ENCODE data around the gene EGR4.

EGR4 gene

GRCh38 chr2:73300926-73301325 lies 7.6 kb upstream of the EGR4 start:
- Histone ChIP-seq H3K27ac (no peak overlapping the region), H3K27me3 (replicated peaks) (peaks cover 4% of the 10 kb centered on the region), H3K4me3 (ENCODE audit: low read depth, low read length) (no peak overlapping the region), H3K36me3 (replicated peaks) (no peaks in the 10 kb centered on the region)
- TF ChIP-seq, protein P1, sequence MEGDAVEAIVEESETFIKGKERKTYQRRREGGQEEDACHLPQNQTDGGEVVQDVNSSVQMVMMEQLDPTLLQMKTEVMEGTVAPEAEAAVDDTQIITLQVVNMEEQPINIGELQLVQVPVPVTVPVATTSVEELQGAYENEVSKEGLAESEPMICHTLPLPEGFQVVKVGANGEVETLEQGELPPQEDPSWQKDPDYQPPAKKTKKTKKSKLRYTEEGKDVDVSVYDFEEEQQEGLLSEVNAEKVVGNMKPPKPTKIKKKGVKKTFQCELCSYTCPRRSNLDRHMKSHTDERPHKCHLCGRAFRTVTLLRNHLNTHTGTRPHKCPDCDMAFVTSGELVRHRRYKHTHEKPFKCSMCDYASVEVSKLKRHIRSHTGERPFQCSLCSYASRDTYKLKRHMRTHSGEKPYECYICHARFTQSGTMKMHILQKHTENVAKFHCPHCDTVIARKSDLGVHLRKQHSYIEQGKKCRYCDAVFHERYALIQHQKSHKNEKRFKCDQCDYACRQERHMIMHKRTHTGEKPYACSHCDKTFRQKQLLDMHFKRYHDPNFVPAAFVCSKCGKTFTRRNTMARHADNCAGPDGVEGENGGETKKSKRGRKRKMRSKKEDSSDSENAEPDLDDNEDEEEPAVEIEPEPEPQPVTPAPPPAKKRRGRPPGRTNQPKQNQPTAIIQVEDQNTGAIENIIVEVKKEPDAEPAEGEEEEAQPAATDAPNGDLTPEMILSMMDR (IDR thresholded peaks at IDR 0.05; ENCODE audit: low read depth, low read length, missing control alignments) = no peak
- no peak for DNase-seq
- in situ Hi-C loops (cut with HindIII; ENCODE audit: low pct_ligation_motif_present, low sequenced_read_pairs) = no loop called here

DNA sequence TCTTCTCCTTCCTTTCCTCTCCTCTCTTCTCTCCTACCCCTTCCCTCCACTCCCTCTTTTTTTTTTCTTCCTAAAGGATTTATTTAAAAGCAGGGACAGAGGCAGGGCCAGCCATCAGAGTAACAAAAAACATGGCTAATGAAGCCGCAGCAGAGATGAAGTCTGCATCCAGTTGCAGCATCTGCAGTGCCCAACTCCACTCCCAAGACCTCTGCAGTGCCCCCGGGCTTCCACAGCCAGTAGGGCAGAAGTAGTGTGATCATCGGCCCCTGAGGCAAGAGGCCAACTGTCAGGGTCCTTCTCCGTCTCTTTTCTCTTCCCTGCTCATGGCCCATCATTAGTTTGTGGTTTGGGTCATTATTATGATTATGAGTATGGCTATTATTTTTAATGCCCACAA lies 4.2 kb upstream of the EGR4 start:
- in situ Hi-C loops (cut with HindIII; ENCODE audit: low pct_ligation_motif_present, low sequenced_read_pairs) = no loop called here
- no peak overlapping the region for H3K27ac ChIP-seq
- no peaks in the 10 kb centered on the region for H3K36me3 ChIP-seq (replicated peaks)
- H3K27me3 ChIP-seq (replicated peaks) = peaks cover 33% of the 10 kb centered on the region
- H3K4me3 ChIP-seq (ENCODE audit: low read depth, low read length) = no peak overlapping the region
- TF ChIP-seq, protein P1 (IDR thresholded peaks at IDR 0.05; ENCODE audit: low read depth, low read length, missing control alignments) = no peak
- DNase-seq = no peak

DNA sequence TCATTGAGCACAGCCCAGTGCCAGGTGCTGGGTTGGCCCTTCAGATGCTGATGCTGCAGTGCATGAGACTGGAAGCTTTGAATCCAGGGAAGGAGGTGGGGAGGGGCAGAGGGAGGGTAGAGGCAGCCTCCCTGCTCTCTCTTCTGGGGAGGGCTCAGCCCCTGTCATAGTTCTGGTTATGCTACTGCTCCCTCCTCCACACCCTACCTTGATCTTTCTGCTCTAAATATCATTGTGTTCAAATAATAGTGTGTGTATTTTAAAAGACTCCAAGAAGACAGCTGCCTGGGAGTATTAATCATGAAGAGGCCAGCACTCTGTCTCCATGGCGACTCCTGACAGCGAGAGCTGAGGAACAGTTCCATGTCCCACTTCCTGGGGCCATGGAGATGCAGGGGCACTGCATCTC lies 3.8 kb upstream of the EGR4 start:
- TF ChIP-seq, protein P1 (IDR thresholded peaks at IDR 0.05; ENCODE audit: low read depth, low read length, missing control alignments) = no peak
- peaks cover 37% of the 10 kb centered on the region for H3K27me3 ChIP-seq (replicated peaks)
- H3K27ac ChIP-seq = no peak overlapping the region
- no peak overlapping the region for H3K4me3 ChIP-seq (ENCODE audit: low read depth, low read length)
- in situ Hi-C loops (cut with HindIII; ENCODE audit: low pct_ligation_motif_present, low sequenced_read_pairs) = no loop called here
- DNase-seq = peak; percentile 36
- no peaks in the 10 kb centered on the region for H3K36me3 ChIP-seq (replicated peaks)

DNA sequence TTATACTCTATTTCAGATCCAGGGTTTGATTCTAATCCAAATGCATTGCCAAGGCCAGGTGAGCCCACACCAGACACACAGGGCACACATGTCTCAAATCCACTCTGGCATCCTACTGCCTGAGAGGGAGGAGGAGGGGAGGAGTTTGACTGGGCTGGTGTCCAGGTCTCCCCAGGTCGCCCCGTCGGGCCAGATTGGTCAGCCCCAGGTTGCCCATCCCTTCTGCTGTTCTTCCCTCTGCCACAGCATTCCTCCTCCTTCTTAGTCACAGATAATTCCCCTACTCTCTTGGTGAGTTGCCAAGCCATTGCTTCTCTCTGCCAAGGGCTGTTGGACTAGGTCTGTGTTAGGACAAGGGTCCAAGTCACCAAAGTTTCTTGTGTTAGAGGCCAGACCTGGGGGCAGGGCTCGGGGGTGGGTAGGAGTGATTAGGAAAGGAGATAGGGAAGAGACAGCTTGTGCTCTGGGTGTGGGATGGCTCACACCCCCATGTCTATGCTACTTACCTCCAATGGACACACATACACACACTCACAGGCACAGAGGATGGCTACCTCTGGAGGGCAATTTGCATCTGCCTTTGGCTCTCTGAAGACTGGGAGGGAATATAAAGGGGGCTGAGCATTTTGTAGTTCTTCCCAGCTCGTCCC lies 2.5 kb upstream of the EGR4 start:
- H3K4me3 ChIP-seq (ENCODE audit: low read depth, low read length) = no peak overlapping the region
- H3K27me3 ChIP-seq (replicated peaks) = peaks cover 50% of the 10 kb centered on the region
- in situ Hi-C loops (cut with HindIII; ENCODE audit: low pct_ligation_motif_present, low sequenced_read_pairs) = no loop called here
- TF ChIP-seq, protein P1 (IDR thresholded peaks at IDR 0.05; ENCODE audit: low read depth, low read length, missing control alignments) = no peak
- DNase-seq = no peak
- H3K27ac ChIP-seq = no peak overlapping the region
- H3K36me3 ChIP-seq (replicated peaks) = no peaks in the 10 kb centered on the region

- Histone ChIP-seq H3K36me3 (replicated peaks) (no peaks in the 10 kb centered on the region), H3K27ac (no peak overlapping the region), H3K4me3 (ENCODE audit: low read depth, low read length) (no peak overlapping the region), H3K27me3 (replicated peaks) (peaks cover 57% of the 10 kb centered on the region)
- DNase-seq = no peak
- TF ChIP-seq, protein P1 (IDR thresholded peaks at IDR 0.05; ENCODE audit: low read depth, low read length, missing control alignments) = no peak
- in situ Hi-C loops (cut with HindIII; ENCODE audit: low pct_ligation_motif_present, low sequenced_read_pairs) = no loop called here
Observed at GRCh38 chr2:73294239-73294638, 891 bp upstream of the EGR4 start.
